ENCODE results near the gene HLA-DMB. TPM values are rescaled to one million over a fixed set of nuclear protein-coding genes. Genes with fewer than 3 reads are reported as not detected.

HLA-DMB gene
- total RNA-seq, 1 experiment from 2014 or later = 1.1 TPM

DNA sequence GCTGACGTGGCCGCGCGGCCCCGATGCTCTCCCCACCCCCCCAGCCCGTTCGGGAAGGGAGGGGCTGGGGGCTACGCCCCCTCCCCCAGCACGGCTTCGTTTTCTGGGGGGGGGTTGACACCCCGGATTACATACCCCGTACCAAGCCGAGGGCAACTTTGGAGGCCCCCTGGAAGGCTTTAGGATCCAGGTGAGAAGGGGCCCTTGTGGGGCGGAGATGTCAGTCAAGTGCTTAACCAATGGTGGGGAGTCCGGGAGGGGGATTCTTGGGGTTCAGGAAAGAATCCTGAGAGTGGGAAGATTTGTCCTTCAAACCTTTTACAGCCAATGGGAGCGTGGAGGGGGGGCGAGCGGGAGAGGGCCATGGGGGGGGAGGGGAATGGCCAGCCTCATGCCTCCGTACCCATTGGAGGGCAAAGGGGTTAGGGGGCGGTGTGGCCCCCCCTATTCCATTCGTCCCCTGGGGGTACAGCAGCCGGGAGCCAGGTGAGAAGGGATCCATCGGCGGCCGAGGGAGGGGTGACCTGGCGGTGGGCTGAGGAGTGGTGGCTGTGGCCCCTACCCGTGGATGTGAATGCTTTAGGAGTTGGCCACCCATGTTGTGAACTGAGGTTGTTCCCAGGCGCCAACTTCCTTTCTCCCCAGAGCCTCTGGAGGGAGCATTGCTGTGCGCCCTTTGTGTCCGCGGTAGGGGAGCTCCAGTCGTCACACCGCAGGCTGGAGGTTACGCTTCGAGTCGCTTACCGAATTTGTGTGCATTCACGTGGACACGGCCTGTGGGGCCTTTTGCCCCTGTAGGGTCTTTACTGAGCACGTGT lies 28.2 kb upstream of the HLA-DMB start:
- no peaks in the 10 kb centered on the region for H3K9me3 Mint-ChIP-seq
- DNase-seq (ENCODE audit: low spot score) (peak; percentile 82), ATAC-seq (peak; percentile 4)
- ChIA-PET CTCF (interaction anchor here (0.6 to 11.8 kb wide), 8 partner anchors 15 to 416 kb away, joined by 3 to 205 read pairs (median 8); partner anchors contain the start of genes HLA-DMA and TAP2), POLR2A (interaction anchor here (0.6 to 7.0 kb wide), 5 partner anchors 13 to 251 kb away, joined by 3 to 146 read pairs (median 5); no protein-coding TSS in a partner anchor)
- peak overlapping the region; percentile 100 for H3K27ac Mint-ChIP-seq
- H3K4me3 Mint-ChIP-seq = peak overlapping the region; percentile 98
- H3K4me1 Mint-ChIP-seq = peaks cover 10% of the 10 kb centered on the region
- peaks cover 40% of the 10 kb centered on the region for H3K36me3 Mint-ChIP-seq
- peaks cover 4% of the 10 kb centered on the region; the same call in 1 of the 2 replicates for H3K27me3 Mint-ChIP-seq (ENCODE audit: low read depth)
- TF ChIP-seq JAZF1 (CRISPR knock-in tag; IDR thresholded peaks at IDR 0.05) (no peak), RELA (CRISPR knock-in tag; IDR thresholded peaks at IDR 0.05; ENCODE audit: borderline replicate concordance) (no peak), ZNF416 (CRISPR knock-in tag; IDR thresholded peaks at IDR 0.05) (no peak; the same call in 1 of the 2 replicates), ZNF671 (CRISPR knock-in tag; IDR thresholded peaks at IDR 0.05) (no peak; the same call in 1 of the 2 replicates), MXD4 (CRISPR knock-in tag; IDR thresholded peaks at IDR 0.05; ENCODE audit: borderline replicate concordance) (no peak), PRRX2 (CRISPR knock-in tag; IDR thresholded peaks at IDR 0.05) (no peak), CREM (CRISPR knock-in tag; IDR thresholded peaks at IDR 0.05) (no peak), FOXP1 (CRISPR knock-in tag; IDR thresholded peaks at IDR 0.05; ENCODE audit: borderline replicate concordance) (no peak), SP1 (CRISPR knock-in tag; conservative IDR thresholded peaks at IDR 0.05) (peak; percentile 54), CREB1 (CRISPR knock-in tag; IDR thresholded peaks at IDR 0.05) (no peak), FOXJ3 (CRISPR knock-in tag; IDR thresholded peaks at IDR 0.05; ENCODE audit: borderline replicate concordance) (no peak), ESRRA (CRISPR knock-in tag; IDR thresholded peaks at IDR 0.05; ENCODE audit: borderline replicate concordance) (no peak), ELF4 (CRISPR knock-in tag; IDR thresholded peaks at IDR 0.05; ENCODE audit: low read depth) (no peak), FOXK1 (CRISPR knock-in tag; IDR thresholded peaks at IDR 0.05) (peak; percentile 48; the same call in 1 of the 2 replicates), JUN (CRISPR knock-in tag; IDR thresholded peaks at IDR 0.05) (peak; percentile 86; the same call in 1 of the 2 replicates), NR3C1 (CRISPR knock-in tag; conservative IDR thresholded peaks at IDR 0.05; ENCODE audit: low read depth) (no peak), GRHL2 (CRISPR knock-in tag; IDR thresholded peaks at IDR 0.05; ENCODE audit: insufficient replicate concordance, severe bottlenecking) (no peak), TCF7 (CRISPR knock-in tag; IDR thresholded peaks at IDR 0.05; ENCODE audit: low read depth) (no peak)
- TF ChIP-seq, protein P1, sequence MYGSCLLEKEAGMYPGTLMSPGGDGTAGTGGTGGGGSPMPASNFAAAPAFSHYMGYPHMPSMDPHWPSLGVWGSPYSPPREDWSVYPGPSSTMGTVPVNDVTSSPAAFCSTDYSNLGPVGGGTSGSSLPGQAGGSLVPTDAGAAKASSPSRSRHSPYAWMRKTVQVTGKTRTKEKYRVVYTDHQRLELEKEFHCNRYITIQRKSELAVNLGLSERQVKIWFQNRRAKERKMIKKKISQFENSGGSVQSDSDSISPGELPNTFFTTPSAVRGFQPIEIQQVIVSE (CRISPR knock-in tag; IDR thresholded peaks at IDR 0.05; ENCODE audit: borderline replicate concordance) = no peak
- TF ChIP-seq, protein P2, sequence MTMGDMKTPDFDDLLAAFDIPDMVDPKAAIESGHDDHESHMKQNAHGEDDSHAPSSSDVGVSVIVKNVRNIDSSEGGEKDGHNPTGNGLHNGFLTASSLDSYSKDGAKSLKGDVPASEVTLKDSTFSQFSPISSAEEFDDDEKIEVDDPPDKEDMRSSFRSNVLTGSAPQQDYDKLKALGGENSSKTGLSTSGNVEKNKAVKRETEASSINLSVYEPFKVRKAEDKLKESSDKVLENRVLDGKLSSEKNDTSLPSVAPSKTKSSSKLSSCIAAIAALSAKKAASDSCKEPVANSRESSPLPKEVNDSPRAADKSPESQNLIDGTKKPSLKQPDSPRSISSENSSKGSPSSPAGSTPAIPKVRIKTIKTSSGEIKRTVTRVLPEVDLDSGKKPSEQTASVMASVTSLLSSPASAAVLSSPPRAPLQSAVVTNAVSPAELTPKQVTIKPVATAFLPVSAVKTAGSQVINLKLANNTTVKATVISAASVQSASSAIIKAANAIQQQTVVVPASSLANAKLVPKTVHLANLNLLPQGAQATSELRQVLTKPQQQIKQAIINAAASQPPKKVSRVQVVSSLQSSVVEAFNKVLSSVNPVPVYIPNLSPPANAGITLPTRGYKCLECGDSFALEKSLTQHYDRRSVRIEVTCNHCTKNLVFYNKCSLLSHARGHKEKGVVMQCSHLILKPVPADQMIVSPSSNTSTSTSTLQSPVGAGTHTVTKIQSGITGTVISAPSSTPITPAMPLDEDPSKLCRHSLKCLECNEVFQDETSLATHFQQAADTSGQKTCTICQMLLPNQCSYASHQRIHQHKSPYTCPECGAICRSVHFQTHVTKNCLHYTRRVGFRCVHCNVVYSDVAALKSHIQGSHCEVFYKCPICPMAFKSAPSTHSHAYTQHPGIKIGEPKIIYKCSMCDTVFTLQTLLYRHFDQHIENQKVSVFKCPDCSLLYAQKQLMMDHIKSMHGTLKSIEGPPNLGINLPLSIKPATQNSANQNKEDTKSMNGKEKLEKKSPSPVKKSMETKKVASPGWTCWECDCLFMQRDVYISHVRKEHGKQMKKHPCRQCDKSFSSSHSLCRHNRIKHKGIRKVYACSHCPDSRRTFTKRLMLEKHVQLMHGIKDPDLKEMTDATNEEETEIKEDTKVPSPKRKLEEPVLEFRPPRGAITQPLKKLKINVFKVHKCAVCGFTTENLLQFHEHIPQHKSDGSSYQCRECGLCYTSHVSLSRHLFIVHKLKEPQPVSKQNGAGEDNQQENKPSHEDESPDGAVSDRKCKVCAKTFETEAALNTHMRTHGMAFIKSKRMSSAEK (CRISPR knock-in tag; IDR thresholded peaks at IDR 0.05; ENCODE audit: borderline replicate concordance) = no peak
- TF ChIP-seq, protein P3, sequence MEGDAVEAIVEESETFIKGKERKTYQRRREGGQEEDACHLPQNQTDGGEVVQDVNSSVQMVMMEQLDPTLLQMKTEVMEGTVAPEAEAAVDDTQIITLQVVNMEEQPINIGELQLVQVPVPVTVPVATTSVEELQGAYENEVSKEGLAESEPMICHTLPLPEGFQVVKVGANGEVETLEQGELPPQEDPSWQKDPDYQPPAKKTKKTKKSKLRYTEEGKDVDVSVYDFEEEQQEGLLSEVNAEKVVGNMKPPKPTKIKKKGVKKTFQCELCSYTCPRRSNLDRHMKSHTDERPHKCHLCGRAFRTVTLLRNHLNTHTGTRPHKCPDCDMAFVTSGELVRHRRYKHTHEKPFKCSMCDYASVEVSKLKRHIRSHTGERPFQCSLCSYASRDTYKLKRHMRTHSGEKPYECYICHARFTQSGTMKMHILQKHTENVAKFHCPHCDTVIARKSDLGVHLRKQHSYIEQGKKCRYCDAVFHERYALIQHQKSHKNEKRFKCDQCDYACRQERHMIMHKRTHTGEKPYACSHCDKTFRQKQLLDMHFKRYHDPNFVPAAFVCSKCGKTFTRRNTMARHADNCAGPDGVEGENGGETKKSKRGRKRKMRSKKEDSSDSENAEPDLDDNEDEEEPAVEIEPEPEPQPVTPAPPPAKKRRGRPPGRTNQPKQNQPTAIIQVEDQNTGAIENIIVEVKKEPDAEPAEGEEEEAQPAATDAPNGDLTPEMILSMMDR (IDR thresholded peaks at IDR 0.05) = no peak
- TF ChIP-seq, protein P4, sequence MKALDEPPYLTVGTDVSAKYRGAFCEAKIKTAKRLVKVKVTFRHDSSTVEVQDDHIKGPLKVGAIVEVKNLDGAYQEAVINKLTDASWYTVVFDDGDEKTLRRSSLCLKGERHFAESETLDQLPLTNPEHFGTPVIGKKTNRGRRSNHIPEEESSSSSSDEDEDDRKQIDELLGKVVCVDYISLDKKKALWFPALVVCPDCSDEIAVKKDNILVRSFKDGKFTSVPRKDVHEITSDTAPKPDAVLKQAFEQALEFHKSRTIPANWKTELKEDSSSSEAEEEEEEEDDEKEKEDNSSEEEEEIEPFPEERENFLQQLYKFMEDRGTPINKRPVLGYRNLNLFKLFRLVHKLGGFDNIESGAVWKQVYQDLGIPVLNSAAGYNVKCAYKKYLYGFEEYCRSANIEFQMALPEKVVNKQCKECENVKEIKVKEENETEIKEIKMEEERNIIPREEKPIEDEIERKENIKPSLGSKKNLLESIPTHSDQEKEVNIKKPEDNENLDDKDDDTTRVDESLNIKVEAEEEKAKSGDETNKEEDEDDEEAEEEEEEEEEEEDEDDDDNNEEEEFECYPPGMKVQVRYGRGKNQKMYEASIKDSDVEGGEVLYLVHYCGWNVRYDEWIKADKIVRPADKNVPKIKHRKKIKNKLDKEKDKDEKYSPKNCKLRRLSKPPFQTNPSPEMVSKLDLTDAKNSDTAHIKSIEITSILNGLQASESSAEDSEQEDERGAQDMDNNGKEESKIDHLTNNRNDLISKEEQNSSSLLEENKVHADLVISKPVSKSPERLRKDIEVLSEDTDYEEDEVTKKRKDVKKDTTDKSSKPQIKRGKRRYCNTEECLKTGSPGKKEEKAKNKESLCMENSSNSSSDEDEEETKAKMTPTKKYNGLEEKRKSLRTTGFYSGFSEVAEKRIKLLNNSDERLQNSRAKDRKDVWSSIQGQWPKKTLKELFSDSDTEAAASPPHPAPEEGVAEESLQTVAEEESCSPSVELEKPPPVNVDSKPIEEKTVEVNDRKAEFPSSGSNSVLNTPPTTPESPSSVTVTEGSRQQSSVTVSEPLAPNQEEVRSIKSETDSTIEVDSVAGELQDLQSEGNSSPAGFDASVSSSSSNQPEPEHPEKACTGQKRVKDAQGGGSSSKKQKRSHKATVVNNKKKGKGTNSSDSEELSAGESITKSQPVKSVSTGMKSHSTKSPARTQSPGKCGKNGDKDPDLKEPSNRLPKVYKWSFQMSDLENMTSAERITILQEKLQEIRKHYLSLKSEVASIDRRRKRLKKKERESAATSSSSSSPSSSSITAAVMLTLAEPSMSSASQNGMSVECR (CRISPR knock-in tag; IDR thresholded peaks at IDR 0.05; ENCODE audit: borderline replicate concordance) = peak; percentile 53; the same call in 1 of the 2 replicates
- TF ChIP-seq, protein P5, sequence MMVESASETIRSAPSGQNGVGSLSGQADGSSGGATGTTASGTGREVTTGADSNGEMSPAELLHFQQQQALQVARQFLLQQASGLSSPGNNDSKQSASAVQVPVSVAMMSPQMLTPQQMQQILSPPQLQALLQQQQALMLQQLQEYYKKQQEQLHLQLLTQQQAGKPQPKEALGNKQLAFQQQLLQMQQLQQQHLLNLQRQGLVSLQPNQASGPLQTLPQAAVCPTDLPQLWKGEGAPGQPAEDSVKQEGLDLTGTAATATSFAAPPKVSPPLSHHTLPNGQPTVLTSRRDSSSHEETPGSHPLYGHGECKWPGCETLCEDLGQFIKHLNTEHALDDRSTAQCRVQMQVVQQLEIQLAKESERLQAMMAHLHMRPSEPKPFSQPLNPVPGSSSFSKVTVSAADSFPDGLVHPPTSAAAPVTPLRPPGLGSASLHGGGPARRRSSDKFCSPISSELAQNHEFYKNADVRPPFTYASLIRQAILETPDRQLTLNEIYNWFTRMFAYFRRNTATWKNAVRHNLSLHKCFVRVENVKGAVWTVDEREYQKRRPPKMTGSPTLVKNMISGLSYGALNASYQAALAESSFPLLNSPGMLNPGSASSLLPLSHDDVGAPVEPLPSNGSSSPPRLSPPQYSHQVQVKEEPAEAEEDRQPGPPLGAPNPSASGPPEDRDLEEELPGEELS (CRISPR knock-in tag; IDR thresholded peaks at IDR 0.05) = no peak

All from WTC11 (cell line).